ENCODE measurements around the gene MMS22L. TPM values are rescaled to one million over a fixed set of nuclear protein-coding genes. Genes with fewer than 3 reads are reported as not detected.

The MMS22L gene
- total RNA-seq, 1 donor from 2014 or later: 11.5 TPM

DNA sequence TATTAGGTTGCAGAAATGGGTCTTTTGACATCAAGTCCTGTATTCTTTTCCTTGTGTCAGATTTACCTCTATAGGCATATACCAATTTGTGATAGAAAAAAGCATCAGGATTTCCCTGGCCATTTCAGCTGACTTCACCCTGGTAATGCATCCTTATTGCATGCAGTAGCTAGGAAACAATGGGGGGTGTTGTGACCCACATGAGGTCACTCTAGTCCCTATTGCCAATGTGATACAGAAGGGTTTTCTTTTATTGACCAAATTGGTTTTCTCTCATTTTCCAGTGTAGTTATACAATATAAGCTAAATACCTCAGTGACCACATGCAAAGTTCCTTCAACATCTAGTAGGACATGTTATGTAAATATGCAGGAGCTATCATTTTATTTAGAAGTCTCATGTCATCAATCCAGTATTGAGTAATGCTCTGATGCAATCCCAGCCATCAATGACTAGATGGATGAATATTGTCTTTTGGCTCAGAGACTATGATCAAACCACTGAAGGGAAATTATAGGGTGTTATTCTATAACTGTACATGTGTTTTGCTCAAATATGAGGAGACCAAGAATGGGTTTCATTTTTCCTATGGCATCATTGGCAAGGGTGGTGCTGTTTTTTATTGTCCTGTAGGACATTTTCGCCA is 180.7 kb downstream of the MMS22L start:
- Histone ChIP-seq H3K27ac (ENCODE audit: low read depth, low read length) (no peak overlapping the region), H3K9me3 (ENCODE audit: control insufficient read depth in 3 of 3, low read length in 3 of 3) (no peaks in the 10 kb centered on the region), H3K36me3 (ENCODE audit: control insufficient read depth in 3 of 3, insufficient read depth in 3 of 3, low read length in 3 of 3) (no peaks in the 10 kb centered on the region), H3K27me3 (ENCODE audit: control insufficient read depth in 3 of 3, insufficient read depth in 3 of 3, low read length in 3 of 3) (no peaks in the 10 kb centered on the region), H3K9ac (ENCODE audit: low read depth in 1 of 3, low read length in 3 of 3) (no peak overlapping the region), H3K4me3 (ENCODE audit: low read length in 3 of 3) (no peak overlapping the region), H3K4me1 (ENCODE audit: control insufficient read depth in 3 of 3, insufficient read depth in 3 of 3, low read length in 3 of 3) (no peaks in the 10 kb centered on the region)

DNA sequence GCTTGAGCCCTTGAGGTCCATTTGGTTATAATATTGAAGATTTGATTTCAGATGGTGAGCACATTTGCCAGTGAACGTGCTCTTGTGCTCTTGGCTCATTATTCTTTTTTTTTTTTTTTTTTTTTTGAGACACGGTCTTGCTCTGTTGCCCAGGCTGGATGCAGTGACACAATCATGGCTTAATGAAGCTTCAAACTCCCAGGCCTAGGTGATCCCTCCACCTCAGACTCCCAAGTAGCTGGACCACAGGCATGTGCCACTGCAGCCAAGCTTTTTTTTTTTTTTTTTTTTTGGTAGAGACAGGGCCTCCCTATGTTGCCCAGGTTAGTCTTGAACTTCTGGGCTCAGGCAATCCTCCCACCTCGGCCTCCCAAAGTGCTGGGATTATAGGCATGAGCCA is 182.3 kb downstream of the MMS22L start:
- Histone ChIP-seq H3K27me3 (ENCODE audit: control insufficient read depth in 3 of 3, insufficient read depth in 3 of 3, low read length in 3 of 3) (no peaks in the 10 kb centered on the region), H3K27ac (ENCODE audit: low read depth, low read length) (no peak overlapping the region), H3K4me3 (ENCODE audit: low read length in 3 of 3) (no peak overlapping the region), H3K36me3 (ENCODE audit: control insufficient read depth in 3 of 3, insufficient read depth in 3 of 3, low read length in 3 of 3) (no peaks in the 10 kb centered on the region), H3K9me3 (ENCODE audit: control insufficient read depth in 3 of 3, low read length in 3 of 3) (no peaks in the 10 kb centered on the region), H3K9ac (ENCODE audit: low read depth in 1 of 3, low read length in 3 of 3) (no peak overlapping the region), H3K4me1 (ENCODE audit: control insufficient read depth in 3 of 3, insufficient read depth in 3 of 3, low read length in 3 of 3) (no peaks in the 10 kb centered on the region)

DNA sequence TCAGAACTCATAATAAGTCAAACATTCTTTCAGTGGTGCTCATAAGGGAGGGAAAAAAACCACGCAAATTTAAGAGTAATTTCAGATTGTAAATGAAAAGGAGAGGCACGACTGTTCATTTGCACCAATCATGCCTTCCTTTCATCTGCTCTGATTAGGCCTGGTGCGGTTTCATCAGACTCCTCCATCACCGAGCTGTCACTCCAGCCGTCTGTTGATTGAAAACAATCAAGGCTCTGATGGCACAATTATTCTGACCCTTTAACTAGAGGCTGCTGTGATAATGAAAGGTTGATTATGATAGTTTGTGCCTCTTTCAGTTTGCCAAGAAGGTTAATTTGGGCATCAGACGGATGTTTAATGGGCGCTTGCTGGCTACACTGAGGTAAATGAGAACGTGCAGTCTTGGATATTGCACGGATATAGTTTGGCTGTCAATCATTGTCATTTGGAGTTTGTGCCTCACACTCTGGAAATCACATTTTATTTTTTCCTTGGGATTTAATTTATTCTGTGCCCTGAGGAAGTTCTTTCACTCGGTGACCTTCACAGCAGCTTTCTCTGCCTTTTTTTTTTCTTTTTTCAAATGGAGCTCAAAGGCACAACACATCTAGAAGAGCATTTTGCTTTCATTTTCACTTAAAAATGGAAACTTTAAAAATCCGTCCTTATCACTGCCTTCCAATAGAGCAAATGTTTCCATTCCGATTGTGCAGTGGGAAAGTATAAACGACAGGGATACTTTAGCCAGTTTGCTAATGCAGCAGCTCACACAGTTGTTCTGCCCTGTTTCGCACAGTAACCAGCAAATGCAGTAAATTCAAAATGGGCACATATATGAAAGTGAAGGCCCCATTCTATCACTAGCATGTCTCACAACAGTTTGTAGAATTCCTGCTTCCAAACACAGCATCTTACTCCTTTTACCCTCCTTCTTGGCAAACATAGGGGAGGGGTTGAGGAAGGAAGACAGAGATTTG is 185.7 kb downstream of the MMS22L start:
- no peak overlapping the region for H3K9ac ChIP-seq (ENCODE audit: low read depth in 1 of 3, low read length in 3 of 3)
- no peaks in the 10 kb centered on the region for H3K36me3 ChIP-seq (ENCODE audit: control insufficient read depth in 3 of 3, insufficient read depth in 3 of 3, low read length in 3 of 3)
- no peaks in the 10 kb centered on the region for H3K4me1 ChIP-seq (ENCODE audit: control insufficient read depth in 3 of 3, insufficient read depth in 3 of 3, low read length in 3 of 3)
- H3K27me3 ChIP-seq (ENCODE audit: control insufficient read depth in 3 of 3, insufficient read depth in 3 of 3, low read length in 3 of 3): no peaks in the 10 kb centered on the region
- H3K27ac ChIP-seq (ENCODE audit: low read depth, low read length): no peak overlapping the region
- no peaks in the 10 kb centered on the region for H3K9me3 ChIP-seq (ENCODE audit: control insufficient read depth in 3 of 3, low read length in 3 of 3)
- no peak overlapping the region for H3K4me3 ChIP-seq (ENCODE audit: low read length in 3 of 3)

DNA sequence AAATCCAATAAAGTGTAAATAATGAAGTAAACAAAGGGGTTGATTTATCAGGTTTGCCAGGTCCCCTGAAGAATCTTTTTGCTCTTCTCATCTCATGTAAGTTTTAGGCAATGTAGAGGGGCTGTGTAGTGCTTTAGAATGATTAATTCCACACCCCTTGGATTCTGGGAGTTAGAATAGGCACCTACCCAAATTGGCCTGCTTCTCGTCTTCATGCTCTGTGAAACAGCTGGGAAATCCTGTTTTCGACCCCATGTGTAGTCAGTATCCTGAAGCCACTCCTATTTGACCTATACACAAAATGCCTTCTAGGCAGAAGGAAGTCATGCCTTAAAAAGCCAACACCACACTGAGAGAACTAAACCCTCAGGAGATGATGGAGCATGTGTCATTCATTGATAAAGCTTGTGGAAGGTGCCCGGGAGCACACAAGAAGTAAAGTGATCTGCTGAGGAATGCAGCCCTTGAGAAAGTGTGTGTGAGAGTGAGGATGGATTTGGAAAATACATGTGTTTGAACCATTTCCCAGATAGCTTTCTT is 187.6 kb downstream of the MMS22L start:
- Histone ChIP-seq H3K27me3 (ENCODE audit: control insufficient read depth in 3 of 3, insufficient read depth in 3 of 3, low read length in 3 of 3) (no peaks in the 10 kb centered on the region), H3K9ac (ENCODE audit: low read depth in 1 of 3, low read length in 3 of 3) (no peak overlapping the region), H3K4me1 (ENCODE audit: control insufficient read depth in 3 of 3, insufficient read depth in 3 of 3, low read length in 3 of 3) (no peaks in the 10 kb centered on the region), H3K9me3 (ENCODE audit: control insufficient read depth in 3 of 3, low read length in 3 of 3) (no peaks in the 10 kb centered on the region), H3K36me3 (ENCODE audit: control insufficient read depth in 3 of 3, insufficient read depth in 3 of 3, low read length in 3 of 3) (no peaks in the 10 kb centered on the region), H3K27ac (ENCODE audit: low read depth, low read length) (no peak overlapping the region), H3K4me3 (ENCODE audit: low read length in 3 of 3) (no peak overlapping the region)

DNA sequence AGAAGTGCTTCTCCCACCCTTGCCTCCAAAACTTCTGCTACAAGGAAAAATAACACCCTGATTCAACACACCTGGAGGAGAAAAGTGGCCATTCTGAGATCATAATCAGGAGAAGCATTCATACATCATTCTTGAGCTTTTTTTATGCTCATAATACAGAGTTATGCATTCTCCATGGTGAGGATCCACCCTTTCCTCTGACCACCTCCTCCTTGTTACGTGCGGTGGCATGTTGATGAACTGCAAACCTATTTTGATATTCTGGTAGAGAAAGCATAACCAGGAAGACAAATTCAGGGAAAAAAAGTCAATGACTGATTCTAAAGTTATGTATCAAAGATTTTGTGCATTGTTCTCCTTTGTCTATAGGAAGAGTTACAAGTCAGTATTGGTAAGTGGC is 188.6 kb downstream of the MMS22L start:
- Histone ChIP-seq H3K27ac (ENCODE audit: low read depth, low read length) (no peak overlapping the region), H3K27me3 (ENCODE audit: control insufficient read depth in 3 of 3, insufficient read depth in 3 of 3, low read length in 3 of 3) (no peaks in the 10 kb centered on the region), H3K4me1 (ENCODE audit: control insufficient read depth in 3 of 3, insufficient read depth in 3 of 3, low read length in 3 of 3) (no peaks in the 10 kb centered on the region), H3K9ac (ENCODE audit: low read depth in 1 of 3, low read length in 3 of 3) (no peak overlapping the region), H3K4me3 (ENCODE audit: low read length in 3 of 3) (no peak overlapping the region), H3K9me3 (ENCODE audit: control insufficient read depth in 3 of 3, low read length in 3 of 3) (no peaks in the 10 kb centered on the region), H3K36me3 (ENCODE audit: control insufficient read depth in 3 of 3, insufficient read depth in 3 of 3, low read length in 3 of 3) (no peaks in the 10 kb centered on the region)

DNA sequence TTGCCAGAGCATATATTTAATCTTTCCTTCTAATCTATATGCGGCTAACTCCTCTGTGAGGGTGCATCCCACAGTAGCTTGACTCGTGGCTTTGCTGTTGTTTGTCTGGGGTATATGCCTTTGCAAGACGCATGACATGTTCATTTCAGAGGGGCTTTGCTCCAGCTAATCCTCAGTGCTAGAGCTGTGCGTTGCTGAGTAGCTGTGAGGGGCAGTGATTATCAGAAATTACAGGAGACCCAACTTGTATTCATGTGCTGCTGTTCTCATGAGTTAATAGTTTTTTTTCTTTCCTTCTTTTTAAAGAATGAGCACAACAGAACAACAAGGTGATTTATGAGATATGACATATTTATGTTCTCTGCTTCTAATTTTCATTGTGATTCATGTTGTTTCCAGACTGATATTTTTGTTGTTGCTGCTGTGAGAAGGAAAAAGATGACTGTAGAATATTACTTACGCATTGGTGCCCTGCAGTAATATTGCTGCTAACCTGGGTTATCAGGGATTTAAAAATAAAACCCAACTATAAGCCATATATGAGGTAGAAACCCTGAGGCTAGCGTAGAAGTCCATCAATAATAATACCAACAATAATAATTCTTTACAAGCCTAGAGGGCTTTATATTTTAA is 190.2 kb downstream of the MMS22L start:
- no peak overlapping the region for H3K4me3 ChIP-seq (ENCODE audit: low read length in 3 of 3)
- H3K9me3 ChIP-seq (ENCODE audit: control insufficient read depth in 3 of 3, low read length in 3 of 3): no peaks in the 10 kb centered on the region
- no peaks in the 10 kb centered on the region for H3K4me1 ChIP-seq (ENCODE audit: control insufficient read depth in 3 of 3, insufficient read depth in 3 of 3, low read length in 3 of 3)
- H3K9ac ChIP-seq (ENCODE audit: low read depth in 1 of 3, low read length in 3 of 3): no peak overlapping the region
- no peak overlapping the region for H3K27ac ChIP-seq (ENCODE audit: low read depth, low read length)
- H3K36me3 ChIP-seq (ENCODE audit: control insufficient read depth in 3 of 3, insufficient read depth in 3 of 3, low read length in 3 of 3): no peaks in the 10 kb centered on the region
- no peaks in the 10 kb centered on the region for H3K27me3 ChIP-seq (ENCODE audit: control insufficient read depth in 3 of 3, insufficient read depth in 3 of 3, low read length in 3 of 3)
